Effector memory CD8-positive, alpha-beta T cell (primary cell): ENCODE measurements around the gene ZNF143.
A peak's percentile ranks its signal among the peaks of the same experiment; 100 is the strongest.
"Not testable (repeated sequence)": the region's sequence is repeated elsewhere in the genome, so short reads cannot be mapped to it uniquely, and the experiment has no call there.

ENCODE experiments used
- ATAC-seq: fragments of 150-1000 bp; cut with Tn5 transposase; replicated peaks from 2 replicates; pipeline ENCODE4 v1.10.0; 2021; ENCODE audit warnings: mild to moderate bottlenecking, moderate library complexity
- DNase-seq, 3 experiments: peaks; one replicate each; pipeline ENCODE4 v3.0.0; 2021
- H3K27ac Mint-ChIP-seq, 2 donors: one replicate each; pipeline ENCODE4 v1.8.0; 2022; ENCODE audit warnings: mild to moderate bottlenecking in 2 of 2, mixed read lengths in 2 of 2, moderate library complexity in 2 of 2
- H3K27me3 Mint-ChIP-seq, 2 donors: one replicate each; pipeline ENCODE4 v1.8.0; 2022; ENCODE audit warnings: mixed read lengths in 2 of 2
- H3K36me3 Mint-ChIP-seq: one replicate; pipeline ENCODE4 v1.8.0; 2022; ENCODE audit warnings: mild to moderate bottlenecking, moderate library complexity, mixed read lengths; ENCODE audit not compliant: insufficient read depth
- H3K4me1 Mint-ChIP-seq, 2 donors: one replicate each; pipeline ENCODE4 v1.8.0; 2022; ENCODE audit warnings: low read depth in 2 of 2, mixed read lengths in 2 of 2
- H3K4me3 Mint-ChIP-seq, 2 donors: one replicate each; pipeline ENCODE4 v1.8.0; 2022; ENCODE audit warnings: mild to moderate bottlenecking in 2 of 2, mixed read lengths in 2 of 2, moderate library complexity in 2 of 2
- H3K9me3 Mint-ChIP-seq, 2 donors: one replicate each; pipeline ENCODE4 v1.8.0; 2022; ENCODE audit warnings: mixed read lengths in 2 of 2

The ZNF143 gene

GRCh38 chr11:9514576-9514975 is 53.8 kb downstream of the ZNF143 start:
- H3K4me3 Mint-ChIP-seq, ATAC-seq, H3K27me3 Mint-ChIP-seq, DNase-seq, H3K9me3 Mint-ChIP-seq: not testable (repeated sequence)
- H3K36me3 Mint-ChIP-seq, result peaks cover 68% of the 10 kb centered on the region
- H3K4me1 Mint-ChIP-seq, result peaks cover 5 to 13% of the 10 kb centered on the region in 2 donors
- H3K27ac Mint-ChIP-seq, result peak overlapping the region in 1 of 2 donors; percentile 68

- DNase-seq (no peak), ATAC-seq (no peak)
- no peaks in the 10 kb centered on the region for H3K27me3 Mint-ChIP-seq
- H3K4me1 Mint-ChIP-seq, result peaks cover 0 to 5% of the 10 kb centered on the region in 2 donors
- no peak overlapping the region for H3K27ac Mint-ChIP-seq
- H3K4me3 Mint-ChIP-seq, result no peak overlapping the region
- H3K9me3 Mint-ChIP-seq, result no peaks in the 10 kb centered on the region
- H3K36me3 Mint-ChIP-seq, result peaks cover 59% of the 10 kb centered on the region
These were observed 55.3 kb downstream of the ZNF143 start for GRCh38 chr11:9516113-9516512.

- DNase-seq, result no peak
- H3K36me3 Mint-ChIP-seq, result peaks cover 49% of the 10 kb centered on the region
- H3K4me1 Mint-ChIP-seq, result peaks cover 0 to 4% of the 10 kb centered on the region in 2 donors
- H3K27me3 Mint-ChIP-seq, result no peaks in the 10 kb centered on the region
- H3K9me3 Mint-ChIP-seq, result no peaks in the 10 kb centered on the region
- ATAC-seq, result no peak
- no peak overlapping the region for H3K27ac Mint-ChIP-seq
- no peak overlapping the region for H3K4me3 Mint-ChIP-seq
These were observed 58.1 kb downstream of the ZNF143 start for GRCh38 chr11:9518835-9519410.

GRCh38 chr11:9524001-9524400 is 63.2 kb downstream of the ZNF143 start:
- ATAC-seq (no peak), DNase-seq (no peak)
- peaks cover 43% of the 10 kb centered on the region for H3K36me3 Mint-ChIP-seq
- H3K9me3 Mint-ChIP-seq, result no peaks in the 10 kb centered on the region
- no peaks in the 10 kb centered on the region for H3K27me3 Mint-ChIP-seq
- no peaks in the 10 kb centered on the region for H3K4me1 Mint-ChIP-seq
- H3K27ac Mint-ChIP-seq, result peak overlapping the region in 1 of 2 donors; percentile 52
- no peak overlapping the region for H3K4me3 Mint-ChIP-seq

GRCh38 chr11:9525116-9525515 is 64.3 kb downstream of the ZNF143 start:
- H3K27me3 Mint-ChIP-seq, result no peaks in the 10 kb centered on the region
- no peak overlapping the region for H3K27ac Mint-ChIP-seq
- peaks cover 43% of the 10 kb centered on the region for H3K36me3 Mint-ChIP-seq

GRCh38 chr11:9527481-9528135 is 66.8 kb downstream of the ZNF143 start:
- Mint-ChIP-seq H3K4me1 (no peaks in the 10 kb centered on the region), H3K4me3 (no peak overlapping the region), H3K27ac (no peak overlapping the region), H3K27me3 (no peaks in the 10 kb centered on the region), H3K36me3 (peaks cover 32% of the 10 kb centered on the region), H3K9me3 (no peaks in the 10 kb centered on the region)
- DNase-seq (no peak), ATAC-seq (no peak)

More at GRCh38 chr11:9525116-9525515, 64.3 kb downstream of the ZNF143 start:
- ATAC-seq, result no peak
- no peaks in the 10 kb centered on the region for H3K4me1 Mint-ChIP-seq
- H3K4me3 Mint-ChIP-seq, result no peak overlapping the region
- no peak for DNase-seq
- H3K9me3 Mint-ChIP-seq, result no peaks in the 10 kb centered on the region

GRCh38 chr11:9528136-9528501 is 67.3 kb downstream of the ZNF143 start:
- ATAC-seq (no peak), DNase-seq (no peak)
- H3K27me3 Mint-ChIP-seq, result no peaks in the 10 kb centered on the region
- no peak overlapping the region for H3K4me3 Mint-ChIP-seq
- H3K36me3 Mint-ChIP-seq, result peaks cover 32% of the 10 kb centered on the region
- H3K9me3 Mint-ChIP-seq, result no peaks in the 10 kb centered on the region
- H3K27ac Mint-ChIP-seq, result no peak overlapping the region
- H3K4me1 Mint-ChIP-seq, result no peaks in the 10 kb centered on the region

- no peaks in the 10 kb centered on the region for H3K9me3 Mint-ChIP-seq
- peaks cover 32% of the 10 kb centered on the region for H3K36me3 Mint-ChIP-seq
- no peak overlapping the region for H3K4me3 Mint-ChIP-seq
- ATAC-seq (no peak), DNase-seq (no peak)
- H3K27ac Mint-ChIP-seq, result no peak overlapping the region
- H3K4me1 Mint-ChIP-seq, result no peaks in the 10 kb centered on the region
- H3K27me3 Mint-ChIP-seq, result no peaks in the 10 kb centered on the region
These were observed 67.9 kb downstream of the ZNF143 start for GRCh38 chr11:9528573-9529333.

GRCh38 chr11:9529334-9529650 is 68.5 kb downstream of the ZNF143 start:
- Mint-ChIP-seq H3K27ac (no peak overlapping the region), H3K36me3 (peaks cover 32% of the 10 kb centered on the region), H3K9me3 (no peaks in the 10 kb centered on the region), H3K4me1 (no peaks in the 10 kb centered on the region), H3K27me3 (no peaks in the 10 kb centered on the region), H3K4me3 (no peak overlapping the region)
- ATAC-seq, result no peak
- DNase-seq, result no peak

- peaks cover 30% of the 10 kb centered on the region for H3K36me3 Mint-ChIP-seq
- H3K4me1 Mint-ChIP-seq, result no peaks in the 10 kb centered on the region
- H3K4me3 Mint-ChIP-seq, result no peak overlapping the region
- no peak for DNase-seq
- no peaks in the 10 kb centered on the region for H3K9me3 Mint-ChIP-seq
- H3K27me3 Mint-ChIP-seq, result no peaks in the 10 kb centered on the region
- ATAC-seq, result no peak
- H3K27ac Mint-ChIP-seq, result no peak overlapping the region
These were observed 69.3 kb downstream of the ZNF143 start for GRCh38 chr11:9530020-9530621.

GRCh38 chr11:9530901-9531625 is 70.3 kb downstream of the ZNF143 start:
- ATAC-seq (no peak), DNase-seq (no peak)
- Mint-ChIP-seq H3K27ac (no peak overlapping the region), H3K27me3 (no peaks in the 10 kb centered on the region), H3K4me1 (no peaks in the 10 kb centered on the region), H3K9me3 (no peaks in the 10 kb centered on the region), H3K36me3 (peaks cover 20% of the 10 kb centered on the region), H3K4me3 (no peak overlapping the region)

GRCh38 chr11:9533058-9533457 is 72.2 kb downstream of the ZNF143 start:
- H3K36me3 Mint-ChIP-seq, result peaks cover 3% of the 10 kb centered on the region
- H3K4me1 Mint-ChIP-seq, result no peaks in the 10 kb centered on the region
- ATAC-seq, result no peak
- H3K27me3 Mint-ChIP-seq, result no peaks in the 10 kb centered on the region
- H3K9me3 Mint-ChIP-seq, result no peaks in the 10 kb centered on the region
- H3K4me3 Mint-ChIP-seq, result no peak overlapping the region
- DNase-seq, result no peak
- H3K27ac Mint-ChIP-seq, result no peak overlapping the region

- H3K27me3 Mint-ChIP-seq, result no peaks in the 10 kb centered on the region
These were observed 73.1 kb downstream of the ZNF143 start for GRCh38 chr11:9533736-9534473.

More at GRCh38 chr11:9533736-9534473, 73.1 kb downstream of the ZNF143 start:
- no peaks in the 10 kb centered on the region for H3K9me3 Mint-ChIP-seq
- no peak for DNase-seq
- no peaks in the 10 kb centered on the region for H3K36me3 Mint-ChIP-seq
- no peak overlapping the region for H3K27ac Mint-ChIP-seq
- no peaks in the 10 kb centered on the region for H3K4me1 Mint-ChIP-seq
- ATAC-seq, result no peak
- H3K4me3 Mint-ChIP-seq, result no peak overlapping the region
